GM23248 (cell line): ENCODE results near the gene CEP164. TPM values are rescaled to one million over a fixed set of nuclear protein-coding genes. Genes with fewer than 3 reads are reported as not detected.
A peak's percentile ranks its signal among the peaks of the same experiment; 100 is the strongest.
"Not testable (repeated sequence)": the region's sequence is repeated elsewhere in the genome, so short reads cannot be mapped to it uniquely, and the experiment has no call there.

Source experiments
- DNase-seq: peaks from one replicate; pipeline ENCODE4 v3.0.0-alpha.2; 2015
- H2AFZ ChIP-seq: fragments of 200-600 bp; sonication (generic); 2 replicates; pipeline ENCODE4 v1.6.1; 2016; ENCODE audit warnings: antibody characterized with exemption
- H3F3A ChIP-seq: fragments of 200-600 bp; sonication (generic); 2 replicates; pipeline ENCODE4 v1.6.1; 2016; ENCODE audit warnings: mild to moderate bottlenecking, antibody characterized with exemption, mixed run types; ENCODE audit not compliant: insufficient read depth
- H3K27ac ChIP-seq: fragments of 200-600 bp; sonication (generic); 2 replicates; pipeline ENCODE4 v1.5.1; 2016; ENCODE audit warnings: mild to moderate bottlenecking
- H3K27me3 ChIP-seq: fragments of 200-600 bp; sonication (generic); replicated peaks from 2 replicates; pipeline ENCODE4 v1.6.1; 2016; ENCODE audit warnings: mild to moderate bottlenecking; ENCODE audit not compliant: insufficient read depth
- H3K36me3 ChIP-seq: fragments of 200-600 bp; sonication (generic); 2 replicates; pipeline ENCODE4 v1.6.1; 2016; ENCODE audit warnings: low read depth, mild to moderate bottlenecking
- H3K4me1 ChIP-seq: fragments of 200-600 bp; sonication (generic); 2 replicates; pipeline ENCODE4 v1.6.1; 2016; ENCODE audit warnings: mild to moderate bottlenecking; ENCODE audit not compliant: insufficient read depth
- H3K4me2 ChIP-seq: fragments of 200-600 bp; sonication (generic); one replicate; pipeline ENCODE4 v1.6.1; 2016; ENCODE audit warnings: mild to moderate bottlenecking; ENCODE audit not compliant: unreplicated experiment
- H3K4me3 ChIP-seq: fragments of 200-600 bp; sonication (generic); 2 replicates; pipeline ENCODE4 v1.5.1; 2016; ENCODE audit warnings: mild to moderate bottlenecking
- H3K79me2 ChIP-seq: fragments of 200-600 bp; sonication (generic); 2 replicates; pipeline ENCODE4 v1.6.1; 2016; ENCODE audit warnings: mild to moderate bottlenecking; ENCODE audit not compliant: insufficient read depth
- H3K9ac ChIP-seq: fragments of 200-600 bp; sonication (generic); 2 replicates; pipeline ENCODE4 v1.6.1; 2016; ENCODE audit warnings: mild to moderate bottlenecking
- H3K9me2 ChIP-seq: fragments of 200-600 bp; sonication (generic); 2 replicates; pipeline ENCODE4 v1.6.1; 2016; ENCODE audit warnings: mixed run types, mild to moderate bottlenecking, moderate library complexity; ENCODE audit not compliant: insufficient read depth
- H3K9me3 ChIP-seq: fragments of 200-600 bp; sonication (generic); one replicate; pipeline ENCODE4 v1.6.1; 2017; ENCODE audit warnings: low read depth
- H4K20me1 ChIP-seq: fragments of 200-600 bp; sonication (generic); 2 replicates; pipeline ENCODE4 v1.6.0; 2016; ENCODE audit not compliant: insufficient read depth
- EZH2 ChIP-seq: fragments of 200-600 bp; sonication (generic); IDR thresholded peaks from 2 replicates; pipeline ENCODE4 v1.6.1; 2018; ENCODE audit warnings: antibody characterized with exemption, mild to moderate bottlenecking; ENCODE audit not compliant: insufficient read depth, poor library complexity, severe bottlenecking
- EZH2phosphoT487 ChIP-seq: fragments of 200-600 bp; sonication (generic); IDR thresholded peaks from 2 replicates; pipeline ENCODE4 v1.6.1; 2018; ENCODE audit warnings: antibody characterized with exemption, moderate library complexity, mild to moderate bottlenecking, low read depth; ENCODE audit not compliant: insufficient read depth
- WGBS, 2 experiments: methylation state at CpG; one replicate each; pipeline ENCODE4 v1.1.6; 2015 to 2017; ENCODE audit warnings: low lambda C conversion rate in 2 of 2, low coverage in 1 of 2; ENCODE audit errors: missing lambda C conversion rate in 2 of 2; 5-methylcytosine and 5-hydroxymethylcytosine counted together
- in situ Hi-C: fragments of 300-500 bp; cut with MboI; formaldehyde crosslinking; loops from 2 replicates; pipeline ENCODE4 v1.15.0; 2020
- polyA plus RNA-seq: library from polyadenylated mRNA; unstranded; fragments of >200 nt; fragmentation: Nextera tagmentation; extraction: Ambion mirVana; gene quantifications from 2 replicates; pipeline ENCODE4 v1.2.1, GENCODE V29; 2016
- total RNA-seq: library from RNA; depleted of rRNA; stranded (reverse); fragments of >200 nt; shearing (Covaris generic); gene quantifications from 2 replicates; pipeline ENCODE4 v1.2.3, GENCODE V29; 2014

CEP164 gene
- total and polyA plus RNA-seq, 2 experiments from 2014 or later = 20.3 to 30.9 TPM

GRCh38 chr11:117319214-117319840 is 8.3 kb upstream of the CEP164 start:
- peak overlapping the region; percentile 45 for H3K27ac ChIP-seq
- in situ Hi-C loops = no loop called here
- H3K4me2 ChIP-seq = no peak overlapping the region
- peaks cover 15% of the 10 kb centered on the region for H3K79me2 ChIP-seq
- H4K20me1 ChIP-seq = no peaks in the 10 kb centered on the region
- no peaks in the 10 kb centered on the region for H3K9me3 ChIP-seq
- H2AFZ ChIP-seq = no peak overlapping the region
- H3K9me2 ChIP-seq = no peaks in the 10 kb centered on the region
- no peak overlapping the region for H3K4me3 ChIP-seq
- TF ChIP-seq EZH2phosphoT487 = no peak
- TF ChIP-seq EZH2 = no peak
- H3K4me1 ChIP-seq = peaks cover 26% of the 10 kb centered on the region
- 84 to 85% methylated on average over 5 of the region's 5 CpGs for WGBS, 2 experiments
- DNase-seq = peak; percentile 59
- H3K27me3 ChIP-seq = no peaks in the 10 kb centered on the region
- peaks cover 11% of the 10 kb centered on the region; the same call in 1 of the 2 replicates for H3F3A ChIP-seq
- no peak overlapping the region for H3K9ac ChIP-seq
- H3K36me3 ChIP-seq = no peaks in the 10 kb centered on the region

DNA sequence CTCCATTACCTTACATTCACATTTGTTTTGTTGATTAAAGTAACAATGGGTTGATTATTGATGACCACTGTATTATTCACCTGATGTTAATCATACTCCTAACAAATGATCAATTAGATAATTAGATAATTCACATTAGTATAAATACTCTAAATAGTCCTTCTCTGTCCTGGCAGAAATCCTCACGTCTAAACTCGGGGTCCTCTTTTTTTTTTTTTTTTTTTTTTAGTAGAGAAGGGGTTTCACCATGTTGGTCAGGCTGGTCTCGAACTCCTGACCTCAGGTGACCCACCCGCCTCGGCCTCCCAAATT is 443 bp upstream of the CEP164 start:
- Histone ChIP-seq H3K4me3 (peak overlapping the region; percentile 97), H3K27ac (peak overlapping the region; percentile 93), H3F3A (peaks cover 11% of the 10 kb centered on the region; the same call in 1 of the 2 replicates), H3K9ac (peak overlapping the region; percentile 94), H3K4me1 (peaks cover 17% of the 10 kb centered on the region), H3K4me2 (peak overlapping the region; percentile 90), H2AFZ (peak overlapping the region; percentile 85), H3K79me2 (peaks cover 36% of the 10 kb centered on the region)
- H4K20me1 ChIP-seq, in situ Hi-C loops, H3K36me3 ChIP-seq, H3K27me3 ChIP-seq, H3K9me3 ChIP-seq, DNase-seq, H3K9me2 ChIP-seq: not testable (repeated sequence)
- 9 to 12% methylated on average over 5 of the region's 5 CpGs for WGBS, 2 experiments

GRCh38 chr11:117328375-117329010 is 839 bp downstream of the CEP164 start:
- Histone ChIP-seq H4K20me1 (no peaks in the 10 kb centered on the region), H2AFZ (peak overlapping the region; percentile 85), H3K4me3 (peak overlapping the region; percentile 97), H3K4me2 (peak overlapping the region; percentile 90), H3K9ac (peak overlapping the region; percentile 94), H3K27ac (peak overlapping the region; percentile 93), H3K4me1 (peaks cover 17% of the 10 kb centered on the region), H3F3A (peaks cover 11% of the 10 kb centered on the region; the same call in 1 of the 2 replicates), H3K27me3 (no peaks in the 10 kb centered on the region), H3K9me3 (no peaks in the 10 kb centered on the region), H3K9me2 (no peaks in the 10 kb centered on the region), H3K79me2 (peaks cover 49% of the 10 kb centered on the region), H3K36me3 (no peaks in the 10 kb centered on the region)
- in situ Hi-C loops = no loop called here
- 2 to 3% methylated on average over 15 of the region's 15 CpGs for WGBS, 2 experiments
- DNase-seq = peak; percentile 74
- TF ChIP-seq EZH2 (no peak), EZH2phosphoT487 (no peak)

- DNase-seq = no peak
- Histone ChIP-seq H3K9me2 (no peaks in the 10 kb centered on the region), H3K79me2 (peaks cover 66% of the 10 kb centered on the region)
Measured at GRCh38 chr11:117332843-117333242, 5.2 kb downstream of the CEP164 start.

More at GRCh38 chr11:117332843-117333242, 5.2 kb downstream of the CEP164 start:
- no peak overlapping the region for H3K9ac ChIP-seq
- no peak for TF ChIP-seq EZH2
- no peaks in the 10 kb centered on the region for H3K36me3 ChIP-seq
- no peak overlapping the region for H3K27ac ChIP-seq
- WGBS, 2 experiments = 48 to 50% methylated on average over 2 of the region's 2 CpGs
- H3K4me2 ChIP-seq = no peak overlapping the region
- in situ Hi-C loops = no loop called here
- no peaks in the 10 kb centered on the region for H4K20me1 ChIP-seq
- H3K4me3 ChIP-seq = no peak overlapping the region
- no peak overlapping the region for H2AFZ ChIP-seq
- no peaks in the 10 kb centered on the region for H3K27me3 ChIP-seq
- peaks cover 11% of the 10 kb centered on the region; the same call in 1 of the 2 replicates for H3F3A ChIP-seq
- H3K9me3 ChIP-seq = no peaks in the 10 kb centered on the region
- peaks cover 17% of the 10 kb centered on the region for H3K4me1 ChIP-seq
